ENCODE data around the gene CNTN5.

DNA sequence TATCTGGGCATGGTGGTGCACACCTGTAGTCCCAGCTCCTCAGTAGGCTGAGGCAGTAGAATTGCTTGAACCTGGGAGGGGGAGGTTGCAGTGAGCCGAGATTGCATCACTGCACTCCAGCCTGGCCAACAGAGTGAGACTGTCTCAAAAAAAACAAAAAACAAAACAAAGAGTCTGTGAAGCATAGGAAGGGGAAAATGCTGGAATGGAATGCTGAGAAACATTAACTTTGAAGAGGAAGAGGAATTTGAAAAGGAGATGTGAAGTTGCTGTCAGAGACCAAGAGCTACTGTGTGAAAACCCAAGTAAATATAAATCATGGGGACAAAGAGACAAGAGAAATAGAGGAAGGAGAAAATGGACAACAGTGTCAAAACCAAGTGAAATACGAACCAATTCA, 1211.3 kb downstream of the CNTN5 start:
- TF ChIP-seq EZH2 (IDR thresholded peaks at IDR 0.05) = no peak
- no peak for TF ChIP-seq POLR2AphosphoS5 (IDR thresholded peaks at IDR 0.05; ENCODE audit: borderline replicate concordance, low read depth, low read length)
